ENCODE results near the gene PLA2G2F.

Gene PLA2G2F

GRCh38 chr1:20174937-20175666 is 36.0 kb downstream of the PLA2G2F start:
- no peak for FAIRE-seq

- FAIRE-seq = no peak
Measured at GRCh38 chr1:20178634-20179370, 39.7 kb downstream of the PLA2G2F start.

DNA sequence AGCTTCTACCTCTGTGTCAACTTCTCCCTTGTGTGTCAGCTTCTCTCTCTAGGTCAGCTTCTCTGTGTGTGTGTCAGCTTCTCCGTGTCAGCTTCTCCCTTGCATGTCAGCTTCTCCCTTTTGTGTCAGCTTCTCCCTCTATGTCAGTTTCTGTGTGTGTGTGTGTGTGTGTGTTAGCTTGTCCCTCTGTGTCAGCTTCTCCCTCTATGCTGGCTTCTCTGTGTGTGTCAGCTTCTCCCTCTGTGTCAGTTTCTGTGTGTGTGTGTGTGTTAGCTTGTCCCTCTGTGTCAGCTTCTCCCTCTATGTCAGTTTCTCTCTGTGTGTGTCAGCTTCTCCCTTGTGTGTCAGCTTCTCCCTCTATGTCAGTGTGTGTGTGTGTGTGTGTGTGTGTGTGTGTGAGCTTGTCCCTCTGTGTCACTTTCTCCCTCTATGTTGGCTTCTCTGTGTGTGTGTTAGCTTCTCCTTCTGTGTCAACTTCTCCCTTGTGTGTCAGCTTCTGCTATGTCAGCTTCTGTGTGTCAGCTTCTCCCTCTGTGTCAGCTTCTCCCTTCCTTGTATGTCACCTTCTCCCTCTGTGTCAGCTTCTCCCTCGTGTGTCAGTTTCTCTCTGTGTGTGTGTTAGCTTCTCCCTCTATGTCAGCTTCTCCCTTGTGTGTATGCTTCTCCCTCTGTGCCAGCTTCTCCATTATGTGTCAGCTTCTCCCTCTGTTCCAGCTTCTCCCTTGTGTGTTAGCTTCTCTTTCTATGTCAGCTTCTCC is 40.4 kb downstream of the PLA2G2F start:
- no peak for FAIRE-seq

- no peak for FAIRE-seq
Measured at GRCh38 chr1:20180129-20180843, 41.2 kb downstream of the PLA2G2F start.

GRCh38 chr1:20180844-20181207 is 41.7 kb downstream of the PLA2G2F start:
- no peak for FAIRE-seq

DNA sequence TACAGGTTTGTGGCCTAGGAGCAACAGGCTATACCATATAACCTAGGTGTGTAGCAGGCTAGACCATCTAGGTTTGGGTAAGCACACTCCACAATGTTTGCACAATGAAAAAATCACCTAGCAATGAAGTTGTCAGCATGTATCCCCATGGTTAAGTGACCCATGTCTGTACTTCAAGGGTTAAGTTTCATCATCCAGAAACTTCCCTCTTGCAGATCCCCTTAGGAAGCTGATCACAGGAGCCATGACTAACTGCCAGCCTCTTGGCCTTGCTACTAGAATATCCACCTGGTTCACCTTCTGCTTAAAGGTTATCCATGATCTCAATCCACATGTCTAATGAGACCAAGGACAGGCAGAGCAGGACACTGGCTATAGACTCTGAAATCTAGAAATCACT is 43.3 kb downstream of the PLA2G2F start:
- FAIRE-seq = no peak

- FAIRE-seq = no peak
Measured at GRCh38 chr1:20183035-20183434, 43.9 kb downstream of the PLA2G2F start.

DNA sequence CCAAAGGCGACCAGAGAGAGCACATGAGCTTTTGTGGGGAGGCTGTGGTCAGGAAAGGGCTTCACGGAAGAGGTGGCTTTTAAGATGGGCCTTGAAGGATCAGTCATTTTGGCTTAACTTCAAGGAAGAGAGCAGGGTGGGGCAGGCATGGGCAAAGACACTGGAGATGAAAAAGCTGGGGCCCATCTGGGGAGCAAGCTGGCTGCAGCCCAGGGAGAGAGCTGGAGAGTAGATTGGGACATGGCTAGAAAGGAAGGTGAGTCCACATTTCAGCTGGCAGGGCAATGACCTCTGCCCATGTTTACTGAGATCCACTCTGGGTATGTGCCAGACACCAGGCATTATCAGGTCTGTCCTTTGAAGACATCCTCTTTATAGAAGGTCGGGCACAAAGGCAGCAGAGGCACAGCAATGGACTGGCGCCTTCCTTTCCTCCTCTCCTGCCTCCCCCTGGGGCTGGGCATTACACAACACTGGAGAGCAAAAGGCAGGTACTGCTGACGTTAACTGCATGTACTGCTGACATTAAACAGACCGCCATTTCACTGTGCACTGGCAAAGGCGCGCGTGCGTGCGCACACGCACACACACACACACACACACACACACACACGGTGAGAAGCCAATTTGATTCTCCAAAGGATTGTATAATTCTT is 44.6 kb downstream of the PLA2G2F start:
- no peak for FAIRE-seq

GRCh38 chr1:20184481-20184900 is 45.4 kb downstream of the PLA2G2F start:
- FAIRE-seq = no peak

DNA sequence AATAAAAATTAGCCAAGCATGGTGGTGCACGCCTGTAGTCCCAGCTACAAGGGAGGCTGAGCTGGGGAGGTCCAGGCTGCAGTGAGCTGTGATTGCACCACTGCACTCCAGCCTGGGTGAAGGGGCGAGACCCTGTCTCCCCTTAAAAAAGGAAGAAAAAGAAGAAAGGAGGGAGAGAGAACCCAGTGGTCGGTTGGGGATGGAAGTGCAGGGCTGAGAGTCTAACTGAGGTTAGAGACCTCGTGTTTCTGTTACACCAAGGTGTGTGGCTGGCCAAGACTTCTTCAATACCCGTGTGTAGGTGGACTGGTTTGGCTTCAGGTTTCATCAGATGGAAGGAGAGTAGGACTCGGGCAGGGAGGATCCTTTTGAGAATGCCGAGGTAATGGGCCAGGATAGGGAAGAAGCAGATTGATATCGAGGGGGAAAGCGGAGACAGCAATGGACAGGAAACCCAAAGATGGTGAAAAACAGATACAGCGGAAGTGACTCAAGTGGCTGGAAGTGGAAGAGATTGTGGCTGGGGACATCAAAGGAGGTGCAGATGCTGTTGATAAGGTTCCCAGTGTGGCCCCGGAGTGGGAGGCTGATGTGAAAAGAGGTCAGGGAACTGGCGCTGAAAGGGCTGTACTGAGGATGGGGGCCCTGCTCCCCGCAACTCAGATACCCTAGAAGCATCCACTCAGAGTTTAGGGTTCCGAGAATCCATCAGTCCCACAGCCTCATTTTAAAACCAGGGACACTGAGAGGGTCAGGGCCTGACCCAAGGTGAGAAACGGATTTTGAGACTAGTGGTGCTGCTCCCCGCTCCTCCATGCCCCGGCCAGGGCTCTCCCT is 46.1 kb downstream of the PLA2G2F start:
- FAIRE-seq = no peak

GRCh38 chr1:20185834-20186782 is 47.0 kb downstream of the PLA2G2F start, which contains the start of the genes PLA2G2C and UBXN10:
TSS of gene PLA2G2C (minus strand) at chr1:20186518. CDS start at chr1:20177363, 9,155 bp downstream.
TSS of gene UBXN10 (plus strand) at chr1:20186096. CDS start at chr1:20190562, 4,466 bp downstream.
- no peak for FAIRE-seq

DNA sequence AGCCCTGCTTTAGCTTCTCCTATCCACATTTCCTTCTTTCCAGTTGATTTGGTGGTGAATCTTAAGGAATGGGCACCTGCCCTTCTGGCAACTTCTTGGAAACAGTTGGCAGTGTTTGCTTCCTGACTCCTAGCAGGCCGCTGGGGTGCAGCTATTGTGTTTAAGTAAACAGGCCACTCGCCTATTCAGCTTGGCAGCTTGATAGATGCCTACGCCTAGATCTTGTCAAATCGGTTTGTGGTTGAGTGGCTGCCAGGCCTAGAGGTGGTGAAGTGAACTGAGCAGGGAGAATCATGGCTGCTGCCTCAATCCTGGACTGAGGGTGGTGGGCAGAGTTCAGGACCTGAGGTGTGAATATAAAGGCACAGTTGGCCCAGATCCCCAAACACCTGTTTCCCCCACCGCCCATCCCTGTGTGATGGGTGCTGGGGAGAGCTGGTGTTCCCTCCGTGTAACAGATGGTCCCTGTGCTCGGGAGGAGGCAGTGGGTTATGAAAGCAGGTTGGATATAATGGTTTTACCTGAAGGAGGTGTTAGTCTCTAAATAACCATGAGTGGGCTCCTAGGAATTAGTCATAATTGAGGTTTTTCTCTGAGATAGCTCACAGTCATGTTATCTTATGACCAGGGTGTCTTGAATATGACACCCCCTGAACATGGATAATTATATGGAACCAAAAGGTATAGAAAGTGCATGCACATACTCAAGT is 48.1 kb downstream of the PLA2G2F start:
- FAIRE-seq = no peak

DNA sequence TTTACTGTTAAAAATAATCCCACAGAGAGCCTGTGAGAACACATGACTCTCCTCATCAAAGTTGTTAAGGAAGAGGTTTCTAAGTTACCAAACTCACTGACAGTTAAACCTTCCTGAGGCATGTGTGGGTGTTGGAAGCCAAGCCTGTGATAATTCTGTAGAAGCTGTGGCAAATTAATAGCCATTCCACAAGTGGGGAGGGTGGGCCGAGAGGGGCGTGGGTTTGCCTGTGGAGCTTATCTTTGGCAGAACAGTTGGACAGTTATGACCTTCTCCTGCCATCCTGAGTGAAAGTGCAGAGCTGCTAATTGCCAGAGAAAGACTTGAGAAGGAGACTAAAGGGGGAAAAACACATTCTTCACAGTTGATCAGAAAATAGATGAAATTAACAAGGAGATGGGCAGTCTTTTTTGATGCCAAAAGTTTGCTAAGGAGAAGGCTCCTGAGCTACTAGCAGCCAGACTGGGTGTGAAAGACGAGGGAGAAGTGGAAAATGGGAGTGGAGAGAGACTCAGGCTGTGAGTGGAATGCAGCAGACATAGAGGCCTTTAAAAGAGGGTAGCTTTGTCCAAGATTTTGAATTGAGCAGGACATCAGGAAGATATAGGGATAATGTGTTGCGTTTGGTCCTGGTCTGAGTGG is 48.8 kb downstream of the PLA2G2F start:
- no peak for FAIRE-seq

GRCh38 chr1:20188455-20188817 is 49.3 kb downstream of the PLA2G2F start:
- no peak for FAIRE-seq

DNA sequence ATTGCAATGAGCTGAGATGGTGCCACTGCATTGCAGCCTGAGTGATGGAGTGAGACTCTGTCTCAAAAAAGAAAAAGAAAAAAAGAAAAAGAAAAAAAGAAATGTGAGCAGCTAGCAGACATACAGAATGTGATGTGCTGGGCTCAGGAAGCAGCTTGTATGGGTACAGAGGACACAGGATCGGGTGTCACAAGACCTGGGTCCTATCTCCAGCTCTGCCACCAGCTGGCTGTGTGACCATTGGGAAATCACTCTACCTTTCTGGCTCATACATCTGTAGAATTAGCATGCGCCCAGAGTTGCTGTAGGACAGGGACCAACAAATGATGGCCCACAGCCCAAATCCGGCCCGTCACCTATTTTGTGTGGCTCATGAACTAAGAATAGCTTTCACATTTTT is 50.5 kb downstream of the PLA2G2F start:
- no peak for FAIRE-seq

DNA sequence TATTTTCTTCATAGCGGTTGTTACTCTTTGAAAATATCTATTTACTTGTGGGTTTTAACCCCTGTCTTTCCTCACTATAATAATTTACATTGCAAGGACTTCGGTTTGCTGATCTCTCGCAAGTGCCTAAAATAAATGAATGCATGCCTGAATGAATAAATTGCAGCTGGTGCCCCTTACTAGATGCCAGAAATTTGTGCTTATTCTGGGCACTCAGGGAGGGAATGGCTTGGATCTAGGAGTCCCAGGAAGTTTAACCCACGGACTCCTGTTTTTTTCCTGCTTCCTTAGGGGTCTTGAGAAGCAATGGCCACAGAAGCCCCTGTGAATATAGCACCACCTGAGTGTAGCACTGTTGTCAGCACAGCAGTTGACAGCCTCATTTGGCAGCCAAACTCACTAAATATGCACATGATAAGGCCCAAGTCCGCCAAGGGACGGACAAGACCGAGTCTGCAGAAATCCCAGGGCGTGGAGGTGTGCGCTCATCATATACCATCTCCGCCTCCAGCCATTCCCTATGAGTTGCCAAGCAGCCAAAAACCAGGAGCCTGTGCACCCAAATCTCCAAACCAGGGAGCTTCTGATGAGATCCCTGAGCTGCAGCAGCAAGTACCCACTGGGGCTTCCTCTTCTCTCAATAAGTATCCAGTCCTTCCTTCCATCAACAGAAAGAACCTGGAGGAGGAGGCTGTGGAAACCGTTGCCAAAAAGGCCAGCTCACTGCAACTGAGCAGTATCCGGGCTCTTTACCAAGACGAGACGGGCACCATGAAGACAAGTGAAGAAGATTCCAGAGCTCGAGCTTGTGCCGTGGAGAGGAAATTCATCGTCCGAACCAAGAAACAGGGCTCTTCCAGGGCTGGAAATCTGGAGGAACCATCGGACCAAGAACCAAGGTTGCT is 51.4 kb downstream of the PLA2G2F start:
- no peak for FAIRE-seq

DNA sequence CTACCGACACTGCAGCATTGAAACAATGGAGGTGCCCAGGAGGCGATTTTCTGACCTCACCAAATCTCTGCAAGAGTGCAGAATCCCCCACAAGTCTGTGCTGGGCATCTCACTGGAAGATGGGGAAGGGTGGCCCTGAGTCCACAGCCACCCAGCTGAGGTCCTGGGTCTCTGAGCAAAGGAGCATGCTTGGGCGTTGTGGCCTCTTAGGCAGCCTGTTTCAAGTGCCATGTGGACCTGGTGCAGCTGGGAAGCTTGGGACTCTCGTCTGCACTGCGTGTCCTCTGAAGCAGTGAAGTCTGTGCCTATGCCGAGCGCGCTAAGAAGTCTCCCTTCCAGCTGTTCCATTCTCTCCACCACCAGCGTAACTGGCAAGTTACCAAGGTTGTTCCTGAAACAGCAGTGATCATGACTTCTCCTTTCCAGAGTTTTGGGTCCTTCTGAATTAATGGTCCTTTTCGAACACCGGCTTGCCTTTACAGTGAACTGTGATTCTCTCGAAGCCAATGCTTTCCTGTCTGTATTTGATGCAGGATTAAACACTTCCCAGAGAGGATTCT is 52.2 kb downstream of the PLA2G2F start:
- no peak for FAIRE-seq

GRCh38 chr1:20192364-20192763 is 53.2 kb downstream of the PLA2G2F start:
- FAIRE-seq = no peak

All from G401.6 (cell line).